GM12872 (cell line): ENCODE measurements around the gene SYT1.

Source experiments
- TF ChIP-seq, protein P1 (sequence below): IDR thresholded peaks from 3 replicates; pipeline ENCODE4 v1.5.1; 2011; ENCODE audit warnings: low read depth, mild to moderate bottlenecking, low read length, moderate library complexity; ENCODE audit not compliant: insufficient read depth

Gene SYT1

GRCh38 chr12:79414252-79414651 lies 549.7 kb downstream of the SYT1 start:
- TF ChIP-seq, protein P1, sequence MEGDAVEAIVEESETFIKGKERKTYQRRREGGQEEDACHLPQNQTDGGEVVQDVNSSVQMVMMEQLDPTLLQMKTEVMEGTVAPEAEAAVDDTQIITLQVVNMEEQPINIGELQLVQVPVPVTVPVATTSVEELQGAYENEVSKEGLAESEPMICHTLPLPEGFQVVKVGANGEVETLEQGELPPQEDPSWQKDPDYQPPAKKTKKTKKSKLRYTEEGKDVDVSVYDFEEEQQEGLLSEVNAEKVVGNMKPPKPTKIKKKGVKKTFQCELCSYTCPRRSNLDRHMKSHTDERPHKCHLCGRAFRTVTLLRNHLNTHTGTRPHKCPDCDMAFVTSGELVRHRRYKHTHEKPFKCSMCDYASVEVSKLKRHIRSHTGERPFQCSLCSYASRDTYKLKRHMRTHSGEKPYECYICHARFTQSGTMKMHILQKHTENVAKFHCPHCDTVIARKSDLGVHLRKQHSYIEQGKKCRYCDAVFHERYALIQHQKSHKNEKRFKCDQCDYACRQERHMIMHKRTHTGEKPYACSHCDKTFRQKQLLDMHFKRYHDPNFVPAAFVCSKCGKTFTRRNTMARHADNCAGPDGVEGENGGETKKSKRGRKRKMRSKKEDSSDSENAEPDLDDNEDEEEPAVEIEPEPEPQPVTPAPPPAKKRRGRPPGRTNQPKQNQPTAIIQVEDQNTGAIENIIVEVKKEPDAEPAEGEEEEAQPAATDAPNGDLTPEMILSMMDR = no peak

DNA sequence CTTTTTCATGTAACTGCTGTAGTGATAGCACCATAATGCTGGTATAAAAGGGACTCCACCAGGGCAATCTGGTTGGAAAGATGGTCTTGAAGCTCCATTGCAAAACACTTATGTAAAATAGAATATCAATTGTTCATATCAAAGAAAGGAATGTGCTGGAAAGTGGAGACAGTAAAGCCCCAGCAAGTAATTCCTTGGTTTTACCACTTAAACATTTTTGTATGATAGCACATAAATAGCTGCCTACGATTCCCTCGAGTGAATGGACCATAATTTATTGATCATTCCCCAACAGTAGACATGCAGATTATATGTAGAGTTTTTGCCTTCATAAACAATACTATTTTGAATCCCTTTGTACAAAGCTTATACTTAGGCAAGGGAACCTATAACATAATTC lies 550.7 kb downstream of the SYT1 start:
- TF ChIP-seq, protein P1 = no peak

DNA sequence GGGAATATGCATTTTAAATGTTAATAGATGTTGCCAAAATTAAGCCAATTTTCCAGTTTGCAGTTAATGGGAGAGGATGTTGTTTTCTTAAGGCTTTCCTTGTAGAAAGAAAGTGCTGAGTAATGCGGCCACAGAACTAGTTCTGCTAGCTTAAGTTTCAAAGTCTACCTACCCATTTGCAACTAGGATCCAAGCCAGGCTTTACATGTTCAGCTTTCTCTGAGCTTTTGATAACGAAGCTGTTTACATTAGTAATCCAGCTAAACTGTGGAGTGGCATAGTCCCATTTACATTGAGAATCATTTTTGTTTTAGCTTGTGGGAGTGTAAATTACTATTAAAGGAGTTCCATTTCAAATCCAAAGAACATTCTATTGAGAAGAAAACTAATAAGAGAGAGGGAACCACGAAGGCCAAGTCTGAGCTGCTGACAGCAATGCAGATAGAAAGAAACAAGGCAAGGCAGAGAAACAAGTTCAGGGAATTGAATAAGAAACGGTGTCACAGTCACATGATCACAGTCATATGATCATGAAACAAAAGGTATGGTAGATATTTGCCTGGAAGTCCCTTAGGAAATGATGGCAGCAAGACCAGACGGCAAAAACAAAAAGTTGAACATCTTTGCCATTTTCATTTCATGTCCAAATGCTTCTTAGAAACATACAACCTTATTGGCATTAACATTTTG lies 551.3 kb downstream of the SYT1 start:
- TF ChIP-seq, protein P1 = no peak

DNA sequence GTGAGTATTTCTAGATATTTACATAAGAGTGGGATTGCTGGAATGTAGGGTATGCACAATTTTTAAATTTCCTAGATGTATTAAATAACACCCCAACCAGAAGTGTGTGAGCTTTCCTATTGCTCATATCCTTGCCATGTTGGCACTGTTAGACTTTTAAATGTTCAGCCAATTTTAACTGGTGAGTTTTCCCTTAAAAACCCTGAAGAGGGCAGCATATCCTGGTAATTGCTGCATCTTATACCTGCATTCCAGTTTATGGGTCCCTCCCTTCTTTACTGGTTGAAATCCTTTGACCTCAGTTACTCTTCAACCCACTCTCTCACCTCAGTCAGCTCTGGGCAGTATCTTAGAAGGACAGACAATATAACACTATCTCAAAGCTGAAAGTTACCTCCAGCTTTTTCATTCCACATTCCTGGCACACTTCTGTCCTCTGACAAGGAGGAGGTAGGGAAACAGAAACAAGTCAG lies 555.6 kb downstream of the SYT1 start:
- TF ChIP-seq, protein P1 = 0 out of 3 replicates have a peak, but pooled peaks have one; percentile 21

DNA sequence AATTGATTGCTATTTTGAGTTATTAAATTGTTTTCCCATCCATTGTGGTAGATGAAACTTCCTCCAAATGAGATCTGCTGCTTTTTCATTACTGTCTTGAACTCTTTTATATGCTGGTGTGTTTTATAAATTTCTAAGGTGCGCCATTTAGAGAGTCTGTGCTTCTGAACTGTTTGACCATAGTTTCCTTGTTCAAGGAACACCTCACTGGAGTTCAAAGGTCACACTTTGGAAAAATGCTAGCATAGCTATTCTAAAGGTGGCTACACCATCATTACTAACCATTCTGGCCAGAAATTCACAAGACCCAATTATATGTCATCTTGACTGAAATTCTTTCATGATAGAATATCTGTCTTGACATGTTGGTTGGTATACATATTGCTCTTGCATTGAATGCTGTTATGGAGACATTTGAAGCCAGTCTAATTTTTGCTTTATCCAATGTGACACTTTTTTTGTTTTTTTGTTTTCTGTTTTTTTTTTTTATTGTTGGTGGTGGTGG lies 556.7 kb downstream of the SYT1 start:
- TF ChIP-seq, protein P1 = no peak

DNA sequence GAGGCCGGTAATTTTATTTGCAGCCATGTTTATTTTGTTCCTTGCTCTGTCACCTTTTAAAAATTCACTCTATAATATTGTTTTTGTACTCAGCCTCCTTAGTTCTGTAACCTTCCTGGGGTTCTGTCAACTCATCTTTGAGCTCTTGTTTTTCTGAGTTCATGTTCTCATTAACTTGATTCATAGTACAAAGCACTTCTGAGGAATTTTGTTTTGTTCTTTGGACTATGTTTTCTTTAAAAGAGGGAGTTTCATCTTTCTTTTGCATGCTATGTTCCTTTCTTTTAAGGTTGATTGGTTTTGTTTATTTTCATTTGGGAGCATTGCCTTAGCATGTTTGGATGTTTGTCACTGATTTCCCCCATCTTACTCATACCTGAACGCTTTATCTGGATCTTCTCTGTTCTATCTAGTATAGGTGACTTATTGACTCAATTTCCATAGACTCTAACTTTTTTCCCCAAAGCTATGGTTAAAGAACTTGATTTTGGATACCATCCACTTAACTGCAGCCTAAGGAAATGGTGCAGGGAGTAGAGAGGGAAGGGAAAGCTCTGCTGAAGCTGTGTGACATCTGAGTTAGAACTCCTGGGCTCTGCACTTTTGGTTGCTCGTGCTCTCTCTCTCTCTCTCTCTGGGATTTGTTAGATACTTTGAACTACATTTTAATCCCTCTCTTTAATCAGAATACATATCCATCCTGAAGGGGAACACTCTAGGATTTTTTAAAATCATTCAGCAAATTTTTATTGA lies 557.7 kb downstream of the SYT1 start:
- TF ChIP-seq, protein P1 = no peak

DNA sequence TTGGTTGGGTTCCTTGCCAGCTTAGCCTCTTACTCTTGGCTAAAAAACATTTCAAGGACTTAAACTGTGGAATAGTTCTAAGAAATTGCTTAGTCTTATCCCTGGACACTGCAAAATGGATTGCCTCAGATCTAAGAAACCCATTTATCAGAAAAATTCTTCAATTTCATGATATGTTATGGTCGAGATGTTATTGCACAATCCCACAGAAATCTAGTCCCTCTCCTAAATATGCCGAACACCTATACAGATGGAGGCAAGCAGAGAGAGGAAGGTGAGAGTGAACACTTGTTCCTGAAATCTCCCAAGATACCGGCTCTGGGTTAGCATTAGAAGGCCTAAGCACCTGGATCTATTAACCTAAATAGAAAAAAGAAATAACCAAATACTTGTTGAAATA lies 559.0 kb downstream of the SYT1 start:
- TF ChIP-seq, protein P1 = no peak
